Common myeloid progenitor, CD34-positive (primary cell): Measurements from ENCODE around the gene DIP2A.

Source experiments
- CTCF ChIA-PET: fragments of 350-600 bp; sonication (Branson Sonifier 250); formaldehyde crosslinking; loops from one replicate; lab custom pipeline; 2021; ENCODE audit warnings: antibody characterized with exemption; lab: Charles Lee
- POLR2A ChIA-PET: fragments of 350-600 bp; sonication (Branson Sonifier 250); formaldehyde crosslinking; loops from one replicate; lab custom pipeline; 2021; ENCODE audit warnings: antibody characterized with exemption; lab: Charles Lee
- DNase-seq, 3 donors: peaks; one replicate each; pipeline versions ENCODE4 v3.0.0 to v3.0.0-alpha.2; 2013
- H3K27ac ChIP-seq, 2 experiments: 1 replicate in 1 of 2; 2 replicates in 1 of 2; pipeline ENCODE4 v1.7.0; 2013; ENCODE audit warnings: inconsistent platforms in 2 of 2, low read length in 2 of 2, mild to moderate bottlenecking in 2 of 2, low read depth in 1 of 2, moderate library complexity in 1 of 2; ENCODE audit not compliant: severe bottlenecking in 2 of 2, insufficient read depth in 1 of 2, poor library complexity in 1 of 2
- H3K27me3 ChIP-seq, 5 experiments: replicated peaks in 2 of 5; 1 replicate in 3 of 5; 2 replicates in 2 of 5; pipeline versions ENCODE4 v1.6.1 to v1.7.0; 2013; ENCODE audit warnings: low read length in 4 of 5, mild to moderate bottlenecking in 2 of 5, moderate library complexity in 2 of 5, inconsistent platforms in 1 of 5; ENCODE audit not compliant: insufficient read depth in 5 of 5, control insufficient read depth in 4 of 5
- H3K36me3 ChIP-seq, 4 experiments: 1 replicate in 2 of 4; 2 replicates in 2 of 4; pipeline versions ENCODE4 v1.6.1 to v1.7.0; 2013; ENCODE audit warnings: low read length in 3 of 4, control low read depth in 1 of 4, mild to moderate bottlenecking in 1 of 4; ENCODE audit not compliant: control insufficient read depth in 4 of 4, insufficient read depth in 4 of 4
- H3K4me1 ChIP-seq, 4 experiments: 1 replicate in 3 of 4; 2 replicates in 1 of 4; pipeline versions ENCODE4 v1.6.1 to v1.7.1; 2013; ENCODE audit warnings: low read length in 3 of 4, mild to moderate bottlenecking in 3 of 4, control low read depth in 1 of 4, inconsistent platforms in 1 of 4, moderate library complexity in 1 of 4; ENCODE audit not compliant: control insufficient read depth in 4 of 4, insufficient read depth in 4 of 4; ENCODE audit errors: control extremely low read depth in 1 of 4
- H3K4me3 ChIP-seq, 7 experiments: 1 replicate in 4 of 7; 2 replicates in 3 of 7; pipeline versions ENCODE4 v1.5.1 to v1.7.0; 2013; ENCODE audit warnings: mild to moderate bottlenecking in 7 of 7, low read length in 6 of 7, moderate library complexity in 6 of 7, inconsistent platforms in 2 of 7, low read depth in 2 of 7, control low read depth in 1 of 7; ENCODE audit not compliant: insufficient read depth in 4 of 7, control insufficient read depth in 1 of 7; ENCODE audit errors: extremely low read depth in 1 of 7
- H3K9me3 ChIP-seq, 5 experiments: 1 replicate in 4 of 5; 2 replicates in 1 of 5; pipeline versions ENCODE4 v1.6.1 to v1.7.1; 2013; ENCODE audit warnings: low read length in 4 of 5, mild to moderate bottlenecking in 2 of 5, inconsistent platforms in 1 of 5, low read depth in 1 of 5, moderate library complexity in 1 of 5; ENCODE audit not compliant: control insufficient read depth in 4 of 5, insufficient read depth in 2 of 5; ENCODE audit errors: control extremely low read depth in 1 of 5
- whole genome bisulfite sequencing: methylation state at CpG from one replicate; pipeline ENCODE4 v1.1.5; 2013; ENCODE audit not compliant: insufficient coverage; 5-methylcytosine and 5-hydroxymethylcytosine counted together

The DIP2A gene

DNA sequence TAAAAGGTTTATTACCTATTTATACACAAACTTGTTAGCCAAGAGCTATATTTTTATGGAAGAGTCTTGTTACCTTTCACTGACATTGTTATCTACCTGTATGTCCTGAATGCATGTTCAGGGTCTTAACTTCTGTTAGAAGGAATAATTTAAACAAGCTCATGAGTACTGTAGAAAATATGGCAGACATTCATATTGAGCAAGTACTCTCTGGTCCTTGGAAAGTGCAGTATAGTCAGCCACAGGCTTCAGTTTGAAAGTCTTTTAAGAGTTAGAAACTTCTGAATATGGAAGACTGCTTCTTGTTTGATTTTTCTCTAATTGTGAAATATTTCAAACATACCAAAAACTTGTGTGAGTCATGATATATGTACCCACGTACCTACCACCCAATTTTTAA is 16.6 kb downstream of the DIP2A start:
- H3K27ac ChIP-seq: no peak overlapping the region

DNA sequence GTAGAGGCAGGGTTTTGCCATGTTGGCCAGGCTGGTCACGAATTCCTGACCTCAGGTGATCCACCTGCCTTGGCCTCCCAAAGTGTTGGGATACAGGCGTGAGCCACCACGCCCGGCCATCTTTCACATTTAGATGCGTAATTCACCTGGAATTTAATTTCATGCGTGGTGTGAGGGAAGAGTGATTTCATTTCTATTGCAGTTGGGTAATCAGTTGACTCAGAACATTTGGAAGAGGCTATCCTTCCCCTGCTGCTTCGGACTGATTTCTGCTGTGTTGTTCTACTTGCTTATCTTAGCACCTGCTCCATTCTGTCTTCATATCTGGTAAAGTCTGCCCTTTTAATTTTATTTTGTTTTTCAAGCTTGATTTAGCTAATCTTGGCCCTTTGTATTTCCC is 19.1 kb downstream of the DIP2A start:
- no peak overlapping the region for H3K4me3 ChIP-seq
- no peak overlapping the region for H3K27ac ChIP-seq
- 95% methylated on average over 7 of the region's 7 CpGs for WGBS
- no peaks in the 10 kb centered on the region for H3K27me3 ChIP-seq
- peaks cover 1 to 13% (median 7%) of the 10 kb centered on the region in 4 experiments for H3K4me1 ChIP-seq
- ChIA-PET CTCF (no interaction called here), POLR2A (no interaction called here)
- H3K36me3 ChIP-seq: peaks cover 0 to 19% (median 11%) of the 10 kb centered on the region in 4 experiments
- no peak for DNase-seq
- H3K9me3 ChIP-seq: no peaks in the 10 kb centered on the region

More for the DNA sequence above, 16.6 kb downstream of the DIP2A start:
- H3K27me3 ChIP-seq: no peaks in the 10 kb centered on the region
- ChIA-PET CTCF (interaction anchor here (0.8 kb wide), 1 partner anchor 55 kb away, joined by 3 read pairs; no protein-coding TSS in a partner anchor), POLR2A (no interaction called here)
- no peak for DNase-seq
- peaks cover 0 to 12% (median 6%) of the 10 kb centered on the region in 4 experiments for H3K36me3 ChIP-seq
- peaks cover 10 to 34% (median 23%) of the 10 kb centered on the region in 4 experiments for H3K4me1 ChIP-seq
- no peak overlapping the region for H3K4me3 ChIP-seq
- H3K9me3 ChIP-seq: no peaks in the 10 kb centered on the region
- no CpG with 5 or more reads among the region's 1 CpG for WGBS

DNA sequence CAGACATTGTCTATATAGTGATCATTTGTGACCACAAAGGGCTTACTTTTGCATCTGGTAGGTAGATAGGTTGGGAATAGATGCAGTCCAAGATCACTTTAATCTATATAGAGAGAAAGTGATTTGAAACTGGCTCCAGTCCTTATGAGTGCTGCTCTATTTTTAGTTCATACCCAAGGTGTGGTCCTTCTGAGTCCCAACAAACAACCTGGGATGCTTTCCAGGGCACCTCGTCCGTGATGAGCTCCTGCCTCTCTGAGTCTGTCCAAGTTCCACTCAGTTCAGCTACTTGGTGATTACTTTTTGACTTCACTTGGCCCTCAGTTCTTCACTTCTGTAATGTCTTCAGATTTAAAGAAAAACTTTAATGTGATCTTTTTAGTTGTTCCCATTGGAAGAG is 20.2 kb downstream of the DIP2A start:
- H3K4me3 ChIP-seq: no peak overlapping the region
- no peaks in the 10 kb centered on the region for H3K27me3 ChIP-seq
- no peak for DNase-seq
- POLR2A ChIA-PET: interaction anchor here (0.6 kb wide), 1 partner anchor 24 kb away, joined by 6 read pairs; no protein-coding TSS in a partner anchor
- peaks cover 0 to 19% (median 12%) of the 10 kb centered on the region in 4 experiments for H3K36me3 ChIP-seq
- H3K9me3 ChIP-seq: no peaks in the 10 kb centered on the region
- WGBS: 100% methylated on average over 2 of the region's 2 CpGs
- CTCF ChIA-PET: interaction anchor here (1.9 kb wide), 1 partner anchor 22 kb away, joined by 4 read pairs; no protein-coding TSS in a partner anchor
- H3K4me1 ChIP-seq: peaks cover 0 to 11% (median 5%) of the 10 kb centered on the region in 4 experiments
- H3K27ac ChIP-seq: no peak overlapping the region

DNA sequence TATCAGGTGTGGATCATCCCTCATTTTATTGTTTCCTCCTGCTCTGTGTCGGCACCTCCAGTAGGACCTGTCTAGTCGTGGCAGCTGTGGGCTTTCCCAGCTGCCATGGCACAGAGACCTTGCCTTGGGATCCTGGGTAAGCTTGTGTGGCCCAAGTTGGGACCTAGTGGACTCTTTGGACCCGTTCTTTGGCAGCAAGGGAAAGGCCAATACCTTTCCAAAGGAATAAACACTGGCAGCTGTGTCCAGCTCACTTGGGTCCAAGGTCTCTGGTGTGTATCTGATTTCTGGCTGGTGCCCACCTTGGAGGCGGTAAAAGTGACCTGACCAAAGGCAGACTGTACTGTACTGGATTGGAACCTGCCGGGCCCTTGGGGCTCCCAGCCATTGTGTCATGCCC is 21.8 kb downstream of the DIP2A start:
- Histone ChIP-seq H3K27me3 (no peaks in the 10 kb centered on the region), H3K4me3 (no peak overlapping the region), H3K4me1 (peaks cover 0 to 2% (median 0%) of the 10 kb centered on the region in 4 experiments), H3K36me3 (peaks cover 0 to 21% (median 14%) of the 10 kb centered on the region in 4 experiments), H3K9me3 (no peaks in the 10 kb centered on the region), H3K27ac (no peak overlapping the region)
- ChIA-PET POLR2A (no interaction called here), CTCF (interaction anchor here (1.9 kb wide), 1 partner anchor 20 kb away, joined by 4 read pairs; no protein-coding TSS in a partner anchor)
- WGBS: 97% methylated on average over 5 of the region's 5 CpGs
- no peak for DNase-seq

DNA sequence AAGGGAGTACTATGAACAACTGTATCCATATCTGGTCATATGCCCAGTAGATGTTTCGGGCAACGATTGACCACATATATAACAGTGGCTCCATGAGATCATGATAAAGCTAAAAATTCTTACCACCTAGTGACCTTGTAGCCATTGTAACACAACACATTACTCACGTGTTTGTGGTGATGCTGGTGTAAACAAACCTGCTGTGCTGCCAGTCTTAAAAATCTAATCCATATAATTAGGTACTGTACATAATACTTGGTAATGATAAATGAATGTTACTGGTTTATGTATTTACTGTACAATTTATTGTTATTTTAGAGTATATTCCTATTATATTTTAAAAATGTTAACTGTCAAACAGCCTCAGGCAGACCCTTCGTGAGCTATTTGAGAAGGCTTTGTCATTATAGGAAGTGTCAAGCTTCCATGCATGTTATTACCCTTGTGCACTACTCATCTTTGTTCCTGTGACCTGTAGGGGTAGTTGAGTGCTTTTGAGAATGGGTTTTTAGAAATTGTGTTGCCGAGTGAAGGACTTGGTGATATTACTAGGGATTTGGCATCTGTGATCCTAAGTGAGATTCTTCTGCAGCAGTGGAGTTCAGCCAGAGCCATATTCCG is 23.6 kb downstream of the DIP2A start:
- POLR2A ChIA-PET: interaction anchor here (0.6 kb wide), 1 partner anchor 8 kb away, joined by 3 read pairs; no protein-coding TSS in a partner anchor
- DNase-seq: no peak
- WGBS: 100% methylated on average over 1 of the region's 6 CpGs

DNA sequence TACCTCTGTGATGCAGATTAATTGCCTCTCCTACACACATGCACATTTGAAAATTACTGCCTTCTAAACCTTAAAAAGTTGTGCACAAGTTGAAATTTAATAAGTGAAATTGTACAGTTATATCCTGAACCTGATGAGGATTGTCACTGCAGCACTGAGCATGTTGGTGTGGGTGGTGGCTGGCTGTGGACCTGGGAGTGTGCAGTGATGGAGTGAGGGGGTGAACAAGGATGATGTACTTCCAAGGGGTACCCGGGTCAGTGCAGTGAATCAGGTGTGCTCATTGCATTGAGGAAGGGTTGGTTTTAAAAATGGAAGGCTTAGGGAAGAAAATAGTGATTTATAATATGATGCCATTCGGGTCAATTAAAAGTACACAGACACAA is 24.1 kb downstream of the DIP2A start:
- H3K4me1 ChIP-seq: peaks cover 0 to 10% (median 1%) of the 10 kb centered on the region in 4 experiments
- H3K4me3 ChIP-seq: no peak overlapping the region
- no CpG with 5 or more reads among the region's 2 CpGs for WGBS
- no peak for DNase-seq
- ChIA-PET CTCF (interaction anchor here (1.0 to 1.6 kb wide), 2 partner anchors 8 to 152 kb away, joined by 3 to 4 read pairs; partner anchors contain the start of gene PRMT2), POLR2A (interaction anchor here (0.6 kb wide), 1 partner anchor 8 kb away, joined by 3 read pairs; no protein-coding TSS in a partner anchor)
- no peak overlapping the region for H3K27ac ChIP-seq
- H3K27me3 ChIP-seq: no peaks in the 10 kb centered on the region
- no peaks in the 10 kb centered on the region for H3K9me3 ChIP-seq
- peaks cover 0 to 31% (median 9%) of the 10 kb centered on the region in 4 experiments for H3K36me3 ChIP-seq

More for the DNA sequence above, 23.6 kb downstream of the DIP2A start:
- Histone ChIP-seq H3K4me3 (no peak overlapping the region), H3K27ac (no peak overlapping the region), H3K36me3 (peaks cover 0 to 31% (median 9%) of the 10 kb centered on the region in 4 experiments), H3K27me3 (no peaks in the 10 kb centered on the region), H3K4me1 (peaks cover 0 to 10% (median 1%) of the 10 kb centered on the region in 4 experiments), H3K9me3 (no peaks in the 10 kb centered on the region)
- CTCF ChIA-PET: interaction anchor here (1.0 to 1.6 kb wide), 2 partner anchors 9 to 153 kb away, joined by 3 to 4 read pairs; partner anchors contain the start of gene PRMT2
